ENCODE data around the gene PLOD2.

- TF ChIP-seq NR1H2 (CRISPR knock-in tag; IDR thresholded peaks at IDR 0.05), result no peak
- no peak for TF ChIP-seq SP1 (CRISPR knock-in tag; conservative IDR thresholded peaks at IDR 0.05)
- no peak for TF ChIP-seq CTCF (IDR thresholded peaks at IDR 0.05)
- TF ChIP-seq ZNF121 (CRISPR knock-in tag; IDR thresholded peaks at IDR 0.05), result no peak
- no peak for TF ChIP-seq JUN (CRISPR knock-in tag; IDR thresholded peaks at IDR 0.05)
- TF ChIP-seq STAT6 (CRISPR knock-in tag; conservative IDR thresholded peaks at IDR 0.05; ENCODE audit: low read depth), result no peak
- TF ChIP-seq IRF2 (CRISPR knock-in tag; IDR thresholded peaks at IDR 0.05; ENCODE audit: borderline replicate concordance, low read depth), result no peak
- no peak for TF ChIP-seq CREM (CRISPR knock-in tag; IDR thresholded peaks at IDR 0.05)
These were observed 42.8 kb upstream of the PLOD2 start for GRCh38 chr3:146203776-146204175.
